ENCODE results near the gene ADAMTS13.

The ADAMTS13 gene

GRCh38 chr9:133402689-133403088 lies 19.5 kb upstream of the ADAMTS13 start:
- no peak for DNase-seq (ENCODE audit: low read depth)
- no peak overlapping the region for H3K4me3 ChIP-seq (ENCODE audit: control insufficient read depth, low read depth, low read length)
- TF ChIP-seq, protein P1, sequence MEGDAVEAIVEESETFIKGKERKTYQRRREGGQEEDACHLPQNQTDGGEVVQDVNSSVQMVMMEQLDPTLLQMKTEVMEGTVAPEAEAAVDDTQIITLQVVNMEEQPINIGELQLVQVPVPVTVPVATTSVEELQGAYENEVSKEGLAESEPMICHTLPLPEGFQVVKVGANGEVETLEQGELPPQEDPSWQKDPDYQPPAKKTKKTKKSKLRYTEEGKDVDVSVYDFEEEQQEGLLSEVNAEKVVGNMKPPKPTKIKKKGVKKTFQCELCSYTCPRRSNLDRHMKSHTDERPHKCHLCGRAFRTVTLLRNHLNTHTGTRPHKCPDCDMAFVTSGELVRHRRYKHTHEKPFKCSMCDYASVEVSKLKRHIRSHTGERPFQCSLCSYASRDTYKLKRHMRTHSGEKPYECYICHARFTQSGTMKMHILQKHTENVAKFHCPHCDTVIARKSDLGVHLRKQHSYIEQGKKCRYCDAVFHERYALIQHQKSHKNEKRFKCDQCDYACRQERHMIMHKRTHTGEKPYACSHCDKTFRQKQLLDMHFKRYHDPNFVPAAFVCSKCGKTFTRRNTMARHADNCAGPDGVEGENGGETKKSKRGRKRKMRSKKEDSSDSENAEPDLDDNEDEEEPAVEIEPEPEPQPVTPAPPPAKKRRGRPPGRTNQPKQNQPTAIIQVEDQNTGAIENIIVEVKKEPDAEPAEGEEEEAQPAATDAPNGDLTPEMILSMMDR (IDR thresholded peaks at IDR 0.05; ENCODE audit: control insufficient read depth, insufficient read depth, low read depth, low read length, missing control alignments), result no peak

GRCh38 chr9:133403766-133404453 lies 18.3 kb upstream of the ADAMTS13 start:
- TF ChIP-seq, protein P1 (IDR thresholded peaks at IDR 0.05; ENCODE audit: control insufficient read depth, insufficient read depth, low read depth, low read length, missing control alignments), result peak; percentile 52
- no peak overlapping the region for H3K4me3 ChIP-seq (ENCODE audit: control insufficient read depth, low read depth, low read length)
- no peak for DNase-seq (ENCODE audit: low read depth)

GRCh38 chr9:133404454-133405002 lies 17.6 kb upstream of the ADAMTS13 start:
- TF ChIP-seq, protein P1 (IDR thresholded peaks at IDR 0.05; ENCODE audit: control insufficient read depth, insufficient read depth, low read depth, low read length, missing control alignments), result no peak
- DNase-seq (ENCODE audit: low read depth), result no peak
- no peak overlapping the region for H3K4me3 ChIP-seq (ENCODE audit: control insufficient read depth, low read depth, low read length)

GRCh38 chr9:133405508-133406438 lies 16.4 kb upstream of the ADAMTS13 start:
- no peak for DNase-seq (ENCODE audit: low read depth)
- H3K4me3 ChIP-seq (ENCODE audit: control insufficient read depth, low read depth, low read length), result no peak overlapping the region
- TF ChIP-seq, protein P1 (IDR thresholded peaks at IDR 0.05; ENCODE audit: control insufficient read depth, insufficient read depth, low read depth, low read length, missing control alignments), result no peak

DNA sequence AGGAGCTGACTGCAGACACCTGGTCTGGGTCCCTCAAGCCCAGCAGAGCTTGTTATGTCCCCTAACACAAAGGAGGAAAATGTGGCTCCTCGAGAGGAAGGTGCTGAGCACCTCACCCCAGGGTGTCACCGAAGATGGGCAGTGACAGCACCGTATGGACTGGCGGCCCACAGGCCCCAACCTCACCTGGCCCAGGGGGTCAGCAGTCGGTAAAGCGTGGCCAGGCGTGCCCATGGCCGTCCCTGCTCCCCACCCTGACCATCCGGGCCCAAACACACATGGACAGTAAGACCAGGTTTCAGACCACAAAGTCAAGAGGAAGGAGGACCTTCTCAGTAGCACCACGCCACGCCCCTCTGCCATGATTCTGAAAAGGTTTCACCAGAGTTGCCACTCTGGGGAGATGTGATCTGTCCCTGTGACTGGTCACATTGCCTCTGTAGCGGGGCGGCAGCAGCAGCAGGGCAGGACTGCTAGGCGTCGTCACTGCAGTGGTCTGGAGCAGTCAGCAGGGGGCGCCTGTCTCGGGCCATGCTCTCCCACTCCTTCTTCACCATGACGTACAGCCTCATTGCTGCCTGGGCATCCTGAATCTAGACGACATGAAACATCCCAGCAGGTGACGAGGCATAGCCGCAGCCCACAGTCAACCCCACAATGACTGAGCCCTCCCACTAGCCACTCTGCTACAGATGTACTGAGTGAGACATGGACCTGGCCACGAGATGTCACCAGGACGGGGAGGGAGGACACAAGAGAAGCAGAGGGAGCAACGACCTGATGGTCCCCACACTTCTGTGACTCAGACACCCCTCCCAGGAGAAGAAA lies 15.5 kb upstream of the ADAMTS13 start:
- TF ChIP-seq, protein P1 (IDR thresholded peaks at IDR 0.05; ENCODE audit: control insufficient read depth, insufficient read depth, low read depth, low read length, missing control alignments), result peak; percentile 95
- no peak for DNase-seq (ENCODE audit: low read depth)
- H3K4me3 ChIP-seq (ENCODE audit: control insufficient read depth, low read depth, low read length), result no peak overlapping the region

GRCh38 chr9:133408042-133408441 lies 14.1 kb upstream of the ADAMTS13 start:
- DNase-seq (ENCODE audit: low read depth), result no peak

More at GRCh38 chr9:133408042-133408441, 14.1 kb upstream of the ADAMTS13 start:
- TF ChIP-seq, protein P1 (IDR thresholded peaks at IDR 0.05; ENCODE audit: control insufficient read depth, insufficient read depth, low read depth, low read length, missing control alignments), result no peak
- no peak overlapping the region for H3K4me3 ChIP-seq (ENCODE audit: control insufficient read depth, low read depth, low read length)
